Measurements from ENCODE around the gene ITGB5. TPM values are rescaled to one million over a fixed set of nuclear protein-coding genes. Genes with fewer than 3 reads are reported as not detected.

Gene ITGB5
- total and polyA plus RNA-seq, 2 experiments from 2014 or later, result 54.3 to 107 TPM

GRCh38 chr3:124850633-124851032 is 36.5 kb downstream of the ITGB5 start:
- H3K36me3 ChIP-seq, result peaks cover 9% of the 10 kb centered on the region
- H3K27ac ChIP-seq, result no peak overlapping the region
- DNase-seq (ENCODE audit: low read depth in 1 of 2, low spot score in 1 of 2), result peak in 1 of 2 donors; percentile 56

DNA sequence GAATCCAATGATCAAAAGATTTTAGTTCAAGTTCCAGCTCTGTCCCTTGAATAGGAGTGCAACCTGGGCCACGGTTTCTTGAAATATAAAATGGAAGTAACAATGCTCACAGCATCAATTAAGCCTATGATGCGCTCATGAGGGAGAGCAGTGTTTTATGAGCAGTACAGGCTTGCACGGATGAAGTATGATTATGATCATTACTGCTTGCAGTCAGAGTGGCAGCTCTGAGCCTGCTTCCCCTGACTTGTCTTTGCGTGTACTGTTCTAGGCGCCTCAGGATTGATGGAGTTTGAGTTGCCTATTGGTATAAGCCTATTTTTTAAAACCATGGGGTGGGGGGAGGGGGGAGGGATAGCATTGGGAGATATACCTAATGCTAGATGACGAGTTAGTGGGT is 37.0 kb downstream of the ITGB5 start:
- Histone ChIP-seq H3K4me3 (no peak overlapping the region), H3K4me1 (ENCODE audit: low read depth) (no peaks in the 10 kb centered on the region), H3K27me3 (no peaks in the 10 kb centered on the region), H3K36me3 (peaks cover 9% of the 10 kb centered on the region), H3K27ac (no peak overlapping the region), H3K9me3 (ENCODE audit: low read depth) (no peaks in the 10 kb centered on the region)
- TF ChIP-seq, protein P1, sequence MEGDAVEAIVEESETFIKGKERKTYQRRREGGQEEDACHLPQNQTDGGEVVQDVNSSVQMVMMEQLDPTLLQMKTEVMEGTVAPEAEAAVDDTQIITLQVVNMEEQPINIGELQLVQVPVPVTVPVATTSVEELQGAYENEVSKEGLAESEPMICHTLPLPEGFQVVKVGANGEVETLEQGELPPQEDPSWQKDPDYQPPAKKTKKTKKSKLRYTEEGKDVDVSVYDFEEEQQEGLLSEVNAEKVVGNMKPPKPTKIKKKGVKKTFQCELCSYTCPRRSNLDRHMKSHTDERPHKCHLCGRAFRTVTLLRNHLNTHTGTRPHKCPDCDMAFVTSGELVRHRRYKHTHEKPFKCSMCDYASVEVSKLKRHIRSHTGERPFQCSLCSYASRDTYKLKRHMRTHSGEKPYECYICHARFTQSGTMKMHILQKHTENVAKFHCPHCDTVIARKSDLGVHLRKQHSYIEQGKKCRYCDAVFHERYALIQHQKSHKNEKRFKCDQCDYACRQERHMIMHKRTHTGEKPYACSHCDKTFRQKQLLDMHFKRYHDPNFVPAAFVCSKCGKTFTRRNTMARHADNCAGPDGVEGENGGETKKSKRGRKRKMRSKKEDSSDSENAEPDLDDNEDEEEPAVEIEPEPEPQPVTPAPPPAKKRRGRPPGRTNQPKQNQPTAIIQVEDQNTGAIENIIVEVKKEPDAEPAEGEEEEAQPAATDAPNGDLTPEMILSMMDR (IDR thresholded peaks at IDR 0.05; ENCODE audit: low read depth, low read length), result no peak
- DNase-seq (ENCODE audit: low read depth in 1 of 2, low spot score in 1 of 2), result no peak

More at GRCh38 chr3:124850633-124851032, 36.5 kb downstream of the ITGB5 start:
- Histone ChIP-seq H3K4me3 (no peak overlapping the region), H3K9me3 (ENCODE audit: low read depth) (no peaks in the 10 kb centered on the region), H3K27me3 (no peaks in the 10 kb centered on the region), H3K4me1 (ENCODE audit: low read depth) (no peaks in the 10 kb centered on the region)
- TF ChIP-seq, protein P1 (IDR thresholded peaks at IDR 0.05; ENCODE audit: low read depth, low read length), result no peak

DNA sequence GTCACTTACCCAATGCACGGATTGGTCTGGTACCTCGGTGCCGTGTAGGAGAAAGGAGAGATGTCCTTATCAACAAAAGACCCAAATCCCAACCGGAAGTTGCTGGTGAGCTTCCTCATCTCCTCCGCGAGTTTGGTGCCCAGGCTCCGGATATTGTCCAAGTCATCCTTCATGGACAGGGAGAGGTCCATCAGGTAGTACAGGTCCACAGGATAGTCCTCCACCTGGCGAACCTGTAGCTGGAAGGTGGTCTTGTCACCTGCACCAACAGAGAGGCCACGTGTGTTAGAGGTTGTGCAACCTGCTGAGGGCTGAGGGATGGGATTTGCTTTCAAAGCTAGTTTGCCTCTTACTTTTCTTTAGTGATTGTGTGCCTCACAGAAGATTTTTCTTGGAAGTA is 38.9 kb downstream of the ITGB5 start:
- H3K4me3 ChIP-seq, result no peak overlapping the region
- TF ChIP-seq, protein P1 (IDR thresholded peaks at IDR 0.05; ENCODE audit: low read depth, low read length), result no peak
- no peak overlapping the region for H3K27ac ChIP-seq
- no peak for DNase-seq (ENCODE audit: low read depth in 1 of 2, low spot score in 1 of 2)
- no peaks in the 10 kb centered on the region for H3K27me3 ChIP-seq
- peaks cover 5% of the 10 kb centered on the region for H3K36me3 ChIP-seq
- H3K9me3 ChIP-seq (ENCODE audit: low read depth), result no peaks in the 10 kb centered on the region
- H3K4me1 ChIP-seq (ENCODE audit: low read depth), result no peaks in the 10 kb centered on the region

- no peaks in the 10 kb centered on the region for H3K27me3 ChIP-seq
- no peaks in the 10 kb centered on the region for H3K4me1 ChIP-seq (ENCODE audit: low read depth)
- TF ChIP-seq, protein P1 (IDR thresholded peaks at IDR 0.05; ENCODE audit: low read depth, low read length), result no peak
- no peaks in the 10 kb centered on the region for H3K9me3 ChIP-seq (ENCODE audit: low read depth)
- no peak overlapping the region for H3K4me3 ChIP-seq
- peaks cover 5% of the 10 kb centered on the region for H3K36me3 ChIP-seq
- H3K27ac ChIP-seq, result no peak overlapping the region
- no peak for DNase-seq (ENCODE audit: low read depth in 1 of 2, low spot score in 1 of 2)
These were observed 39.3 kb downstream of the ITGB5 start for GRCh38 chr3:124847863-124848262.

DNA sequence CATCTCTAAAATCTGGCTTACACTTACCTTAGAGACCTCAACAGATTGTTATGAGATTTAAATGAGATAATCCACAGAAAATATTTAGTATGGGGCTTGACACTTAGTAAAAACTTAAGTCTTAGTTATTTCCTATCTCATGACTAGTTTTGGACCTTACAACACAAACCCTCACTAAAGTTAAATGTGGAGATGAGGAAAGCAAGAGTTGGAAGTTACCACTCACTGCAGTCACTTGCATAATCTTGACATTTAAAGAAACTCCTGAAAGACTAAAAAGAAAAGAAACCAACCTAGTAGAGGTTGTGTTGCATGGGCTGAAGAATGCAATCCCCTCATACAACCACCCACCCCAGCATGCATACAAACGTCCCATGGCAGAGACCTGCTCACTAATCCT is 40.1 kb downstream of the ITGB5 start:
- Histone ChIP-seq H3K4me1 (ENCODE audit: low read depth) (no peaks in the 10 kb centered on the region), H3K9me3 (ENCODE audit: low read depth) (no peaks in the 10 kb centered on the region), H3K36me3 (peaks cover 5% of the 10 kb centered on the region), H3K4me3 (no peak overlapping the region), H3K27ac (no peak overlapping the region), H3K27me3 (no peaks in the 10 kb centered on the region)
- DNase-seq (ENCODE audit: low read depth in 1 of 2, low spot score in 1 of 2), result no peak
- TF ChIP-seq, protein P1 (IDR thresholded peaks at IDR 0.05; ENCODE audit: low read depth, low read length), result no peak

- Histone ChIP-seq H3K9me3 (ENCODE audit: low read depth) (no peaks in the 10 kb centered on the region), H3K4me1 (ENCODE audit: low read depth) (no peaks in the 10 kb centered on the region), H3K27ac (no peak overlapping the region), H3K4me3 (no peak overlapping the region), H3K36me3 (peaks cover 6% of the 10 kb centered on the region), H3K27me3 (no peaks in the 10 kb centered on the region)
- peak in 1 of 2 donors; percentile 91 for DNase-seq (ENCODE audit: low read depth in 1 of 2, low spot score in 1 of 2)
- TF ChIP-seq, protein P1 (IDR thresholded peaks at IDR 0.05; ENCODE audit: low read depth, low read length), result no peak
These were observed 41.0 kb downstream of the ITGB5 start for GRCh38 chr3:124846189-124846588.
